T-helper 2 cell (primary cell): ENCODE data around the gene MED13.

Experiments
- DNase-seq, 5 experiments: peaks; one replicate each; pipeline versions ENCODE4 v3.0.0 to v3.0.0-alpha.2; 2012 to 2022
- total RNA-seq, 2 donors: gene quantifications; one replicate each; lab custom pipeline; 2026; lab: John Stamatoyannopoulos, UW

MED13 gene
- total RNA-seq: 182 to 211 reads per million in 2 donors

DNA sequence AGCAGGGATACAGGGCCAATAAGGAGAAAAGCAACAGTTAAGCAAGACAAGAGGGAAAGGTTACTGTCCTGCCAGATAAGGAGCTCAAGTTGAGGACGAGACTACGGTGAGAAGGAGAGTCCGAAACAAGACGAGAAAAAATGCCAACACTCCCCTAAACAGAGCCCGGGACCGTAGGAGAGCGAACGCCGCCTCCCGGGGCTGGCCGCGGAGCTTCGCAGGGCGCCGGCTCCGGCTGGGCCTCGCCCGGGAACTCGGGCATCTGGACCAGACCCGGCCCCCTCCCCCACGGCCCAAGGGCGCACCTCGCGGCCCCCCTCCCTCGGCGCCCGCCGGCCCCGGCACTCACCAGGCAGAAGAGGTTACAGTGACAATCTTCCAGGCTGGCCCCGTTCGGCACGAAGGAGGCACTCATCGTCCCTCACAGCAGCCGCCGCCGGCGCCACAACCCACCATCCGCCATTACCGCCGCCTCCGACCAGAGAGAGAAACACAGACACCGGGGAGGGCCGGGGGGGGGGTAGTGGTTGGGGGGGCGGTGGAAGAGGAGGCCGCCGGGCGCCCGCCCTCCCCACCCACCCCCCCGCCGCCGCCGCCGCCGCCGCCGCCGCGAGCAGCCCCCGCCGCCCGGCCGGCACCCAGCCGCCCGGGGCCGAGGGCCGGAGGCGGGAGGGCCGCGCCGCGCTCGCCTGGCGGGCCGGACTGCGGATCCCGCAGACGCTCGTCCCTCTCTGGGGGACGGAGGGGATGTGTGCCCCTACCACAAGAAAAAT is at the start of gene MED13:
MED13 (minus strand) TSS at position 488 of the 773 bp plus-strand sequence; CDS start at position 415, 73 bp downstream.
- DNase-seq: peak; percentile 38 to 69 (median 61)

DNA sequence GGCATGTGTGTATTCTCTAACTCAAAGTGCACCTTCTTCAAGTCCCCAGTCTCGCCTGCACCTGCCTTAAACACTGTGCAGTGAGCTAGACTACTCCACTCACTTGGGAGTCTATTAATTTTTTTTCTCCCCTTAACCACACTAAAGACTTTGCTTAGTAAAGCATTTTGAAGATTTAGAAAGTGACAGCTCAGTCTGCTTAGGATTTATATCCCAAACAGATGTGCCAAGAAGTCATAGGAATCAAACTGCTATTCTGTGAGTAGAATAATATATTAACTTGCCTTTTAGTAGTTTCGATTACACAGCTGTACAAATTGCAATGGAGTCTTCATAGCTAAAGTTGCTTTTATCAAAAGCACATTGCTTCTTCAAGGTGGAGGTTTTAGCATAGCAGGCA is 47.2 kb upstream of the MED13 start:
- no peak for DNase-seq

DNA sequence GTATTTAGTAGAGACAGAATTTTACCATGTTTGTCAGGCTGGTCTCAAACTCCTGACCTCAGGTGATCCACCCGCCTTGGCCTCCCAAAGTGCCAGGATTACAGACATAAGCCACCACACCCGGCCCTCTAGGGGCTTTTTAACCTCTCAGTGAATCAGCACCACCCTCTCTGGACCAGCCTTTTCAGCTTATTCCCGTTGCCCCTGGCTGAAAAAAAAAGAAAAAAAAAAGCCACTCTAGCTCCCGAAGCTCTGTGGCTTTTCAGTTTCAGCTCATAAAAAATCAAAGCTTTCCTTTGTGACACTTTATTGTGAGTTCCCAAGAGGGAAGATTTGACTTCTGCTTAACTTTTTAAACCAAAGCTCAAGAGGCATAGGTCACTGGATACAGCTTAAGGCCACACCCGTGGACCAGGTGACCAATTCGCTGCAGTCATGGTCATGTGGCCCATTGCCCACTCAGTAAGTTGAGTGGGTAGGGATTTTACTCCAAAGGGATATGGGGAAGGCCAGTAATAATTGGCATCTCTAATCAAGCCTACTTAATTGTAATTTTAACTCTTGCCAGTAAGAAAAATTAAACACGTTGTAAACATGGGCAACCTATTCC is 46.6 kb upstream of the MED13 start:
- DNase-seq: no peak

GRCh38 chr17:62110923-62111484 is 45.9 kb upstream of the MED13 start:
- no peak for DNase-seq

- no peak for DNase-seq
Measured at GRCh38 chr17:62109924-62110323, 44.8 kb upstream of the MED13 start.

- peak in 4 of 5 experiments; percentile 4 to 92 (median 18) for DNase-seq
Measured at GRCh38 chr17:62109378-62109902, 44.4 kb upstream of the MED13 start.

GRCh38 chr17:62105861-62106260 is 40.8 kb upstream of the MED13 start:
- no peak for DNase-seq

GRCh38 chr17:62105357-62105756 is 40.3 kb upstream of the MED13 start:
- DNase-seq: no peak

DNA sequence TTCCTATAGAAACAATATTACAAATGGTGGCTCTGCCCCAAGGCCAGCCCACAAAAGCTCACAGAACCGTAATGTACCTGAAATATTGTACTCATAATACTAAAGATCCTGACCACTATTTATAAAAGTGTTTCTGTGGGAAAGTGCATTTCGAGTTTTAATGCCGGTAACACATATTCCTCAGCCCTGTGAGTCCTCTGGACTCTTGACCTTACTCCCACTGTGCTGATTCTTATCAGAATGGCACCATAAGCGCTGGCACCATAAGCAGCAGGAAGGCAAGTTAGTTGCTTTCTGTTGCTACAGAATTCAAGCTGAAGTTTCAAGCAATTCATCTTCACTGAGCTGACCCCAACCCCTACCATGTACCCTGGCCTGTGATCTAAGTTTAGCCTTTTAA is 36.4 kb upstream of the MED13 start:
- DNase-seq: no peak

DNA sequence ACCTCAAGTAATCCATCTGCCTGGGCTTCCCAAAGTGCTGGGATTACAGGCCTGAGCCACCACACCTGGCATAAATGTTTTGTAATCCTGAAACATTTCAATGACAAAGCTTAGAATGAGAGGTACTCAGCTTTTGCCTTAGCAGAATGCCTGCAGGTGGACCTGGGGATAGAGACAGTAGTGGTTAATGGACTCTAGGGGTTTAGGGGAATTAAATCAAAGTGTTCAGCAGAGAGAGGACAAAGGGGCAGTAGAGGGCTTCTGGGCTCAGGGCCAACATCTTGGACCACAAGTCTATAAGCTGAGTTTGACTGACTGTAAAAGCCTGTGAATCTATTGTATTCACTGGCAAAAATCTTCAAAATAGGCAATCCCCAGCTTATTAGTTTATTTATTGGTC is 36.0 kb upstream of the MED13 start:
- no peak for DNase-seq

- no peak for DNase-seq
Measured at GRCh38 chr17:62100055-62100454, 35.0 kb upstream of the MED13 start.

DNA sequence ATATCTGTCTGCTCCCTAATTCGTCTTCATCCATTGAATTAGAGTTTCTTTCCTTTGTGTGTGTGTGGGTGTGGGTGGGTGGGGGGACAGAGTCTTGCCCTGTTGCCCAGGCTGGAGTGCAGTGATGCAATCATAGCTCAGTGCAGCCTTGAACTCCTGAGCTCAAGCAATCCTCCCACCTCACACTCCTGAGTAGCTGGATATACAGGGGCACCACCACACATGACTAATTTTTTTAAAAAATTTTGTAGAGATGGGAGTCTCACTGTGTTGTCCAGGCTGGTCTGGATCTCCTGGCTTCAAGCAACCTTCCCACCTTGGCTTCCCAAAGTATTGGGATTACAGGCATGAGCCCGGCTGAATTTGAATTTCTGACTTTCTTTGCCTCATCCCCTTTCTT is 34.5 kb upstream of the MED13 start:
- no peak for DNase-seq

- peak in 2 of 5 experiments; percentile 1 to 73 for DNase-seq
Measured at GRCh38 chr17:62098623-62099231, 33.6 kb upstream of the MED13 start.

DNA sequence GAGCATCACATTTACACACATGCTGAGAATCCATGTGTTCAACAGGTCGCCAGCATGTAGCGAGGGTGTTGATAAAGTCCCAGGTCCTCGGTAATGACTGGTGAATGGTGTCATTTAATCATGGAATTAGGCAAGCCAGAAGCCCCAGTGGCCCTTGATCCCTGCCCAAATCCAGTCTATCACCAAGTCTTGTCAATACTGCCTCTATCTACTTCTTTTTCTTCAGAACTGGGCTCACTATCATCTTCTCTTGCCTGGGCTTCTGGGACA is 31.3 kb upstream of the MED13 start:
- DNase-seq: no peak

DNA sequence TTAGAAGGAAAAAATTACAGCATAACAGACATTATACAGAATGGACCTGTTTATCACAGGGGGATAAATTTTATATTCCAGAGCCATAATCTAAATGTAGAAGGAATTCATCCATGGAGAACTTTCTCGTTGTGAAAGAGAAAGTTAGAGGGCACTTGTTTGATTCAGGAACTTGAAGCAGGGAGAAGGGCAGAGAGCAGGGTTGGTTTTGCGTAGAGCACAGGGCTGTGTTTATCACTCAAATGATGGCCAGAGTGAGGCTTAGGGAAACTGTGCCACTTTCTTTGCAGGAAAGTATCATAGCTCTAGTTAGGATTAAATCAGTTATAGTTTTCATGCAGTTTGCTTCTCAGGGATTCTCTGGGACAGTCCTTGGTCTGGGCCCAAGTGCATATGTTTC is 29.1 kb upstream of the MED13 start:
- no peak for DNase-seq

GRCh38 chr17:62093188-62094155 is 28.4 kb upstream of the MED13 start:
- peak in 1 of 5 experiments; percentile 83 for DNase-seq

DNA sequence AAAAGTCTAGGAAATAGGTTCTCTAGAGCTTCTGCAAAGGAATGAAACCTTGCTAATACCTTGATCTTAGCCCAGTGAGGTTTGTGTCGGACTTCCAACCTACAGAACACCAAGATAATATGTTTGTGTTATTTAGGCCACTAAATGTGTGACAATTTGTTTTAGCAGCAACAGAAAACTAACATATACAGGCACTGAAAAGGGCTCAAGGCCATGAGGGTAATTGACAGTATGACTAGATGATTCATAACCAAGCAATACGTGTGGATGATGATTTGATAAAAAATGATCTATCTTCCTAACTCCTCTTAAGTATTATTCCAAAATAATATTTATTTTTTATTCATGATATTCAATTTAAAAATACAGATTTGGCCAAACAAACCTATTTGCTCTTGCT is 27.7 kb upstream of the MED13 start:
- DNase-seq: no peak

DNA sequence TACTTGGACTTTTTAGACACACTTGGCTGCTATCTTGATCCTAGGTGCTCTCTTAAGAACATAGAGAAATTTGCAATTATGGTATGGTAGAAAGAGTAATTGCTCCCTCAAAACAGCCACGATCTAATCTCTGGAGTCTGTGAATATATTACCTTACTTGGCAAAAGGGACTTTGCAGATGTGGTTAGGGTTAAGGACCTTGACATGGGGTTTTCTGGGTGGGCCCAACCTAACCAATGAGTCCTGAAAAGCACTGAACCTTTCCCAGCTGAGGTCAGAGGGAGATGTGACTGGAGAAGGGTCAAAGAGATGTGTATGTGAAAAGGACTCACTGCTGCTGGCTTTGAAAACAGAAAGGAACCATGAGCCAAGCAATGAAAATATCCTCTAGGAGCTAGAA is 26.7 kb upstream of the MED13 start:
- DNase-seq: no peak

DNA sequence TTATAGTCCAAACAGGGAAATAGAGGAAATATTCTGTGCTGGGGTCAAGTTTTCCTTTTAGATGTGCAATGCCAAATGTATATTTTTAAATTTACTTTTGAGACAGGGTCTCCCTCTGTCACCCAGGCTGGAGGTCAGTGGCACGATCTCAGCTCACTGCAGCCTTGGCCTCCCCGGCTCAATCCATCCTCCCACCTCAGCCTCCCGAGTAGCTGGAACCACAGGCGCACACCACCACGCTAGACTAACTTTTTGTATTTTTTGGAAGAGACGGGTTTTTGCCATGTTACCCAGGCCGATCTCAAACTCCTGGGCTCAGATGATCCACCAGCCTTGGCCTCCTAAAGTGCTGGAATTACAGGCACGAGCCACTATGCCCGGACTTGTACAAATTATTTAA is 25.8 kb upstream of the MED13 start:
- no peak for DNase-seq

DNA sequence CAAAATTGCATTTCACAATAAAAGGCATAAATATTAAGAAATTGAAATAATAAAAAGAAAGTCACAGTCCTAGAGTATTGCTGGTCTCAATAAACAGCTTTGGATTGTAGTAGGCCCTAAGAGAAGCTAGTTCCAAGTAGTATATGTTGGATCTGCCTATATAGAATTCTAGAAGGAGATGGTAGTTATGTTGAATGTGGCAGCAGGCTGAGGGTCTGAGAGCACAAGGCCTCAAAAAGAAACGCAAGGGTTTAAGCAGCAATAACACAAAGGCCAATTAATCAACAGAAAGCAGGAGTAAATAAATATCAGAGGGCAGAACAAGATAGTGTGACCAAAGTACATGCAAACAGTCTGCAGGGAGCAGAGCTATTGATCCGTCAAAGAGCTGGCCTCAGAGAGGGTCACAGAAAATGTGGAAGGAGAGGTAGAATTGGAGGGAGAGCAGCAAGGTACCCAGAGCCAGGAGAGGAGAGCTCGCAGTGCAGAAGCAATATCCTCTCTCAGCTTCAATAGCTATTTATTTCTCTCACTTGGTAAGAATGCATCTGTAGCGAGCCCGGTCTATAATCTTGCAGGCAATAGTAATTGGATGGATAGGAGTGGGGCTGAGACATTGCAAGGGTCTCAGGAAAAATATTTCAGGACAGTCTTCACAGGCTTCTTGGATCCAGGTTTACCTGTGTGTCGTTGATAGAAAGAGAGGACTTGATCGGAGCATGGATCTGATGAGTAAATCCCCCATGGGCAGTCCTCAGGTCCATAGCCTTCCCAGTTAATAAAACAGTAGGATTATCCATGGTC is 25.1 kb upstream of the MED13 start:
- DNase-seq: no peak

DNA sequence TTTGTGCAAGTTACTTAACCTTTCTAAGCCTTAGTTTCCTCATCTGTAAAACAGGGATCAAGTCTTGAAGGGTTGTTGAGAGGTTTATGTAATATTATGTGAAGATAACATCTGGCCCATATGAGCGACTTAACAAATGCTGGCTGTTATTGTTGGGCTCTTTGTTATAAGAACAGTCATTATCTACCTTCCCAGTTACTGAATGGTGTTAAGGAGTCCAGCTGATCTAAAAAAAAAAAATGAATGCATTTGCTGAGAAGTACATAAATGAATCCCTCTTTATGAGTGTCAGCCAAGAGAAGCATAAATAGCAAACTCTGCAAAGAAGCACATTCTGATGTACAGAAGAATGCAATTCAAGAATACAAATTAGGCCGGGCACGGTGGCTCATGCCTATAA is 24.3 kb upstream of the MED13 start:
- DNase-seq: no peak

GRCh38 chr17:62086737-62087136 is 21.7 kb upstream of the MED13 start:
- DNase-seq: no peak
